GM12878 (cell line): ENCODE results near the gene ZNF574. TPM values are rescaled to one million over a fixed set of nuclear protein-coding genes. Genes with fewer than 3 reads are reported as not detected.

Experiments used
- ATF2 ChIP-seq: IDR thresholded peaks from 2 replicates; pipeline ENCODE4 v1.6.1; 2012; ENCODE audit warnings: low read length, inconsistent platforms
- ATF3 ChIP-seq: IDR thresholded peaks from 2 replicates; pipeline ENCODE4 v1.6.1; 2011; ENCODE audit warnings: low read depth, mild to moderate bottlenecking, low read length, moderate library complexity, borderline replicate concordance; ENCODE audit errors: extremely low read depth
- BRCA1 ChIP-seq: IDR thresholded peaks from 2 replicates; pipeline ENCODE4 v1.6.1; 2011; ENCODE audit warnings: low read depth, low read length, improper control_type of control experiment
- NR2F1 ChIP-seq: fragments of 450-650 bp; conservative IDR thresholded peaks from 2 replicates; pipeline ENCODE4 v1.6.1; 2017; ENCODE audit warnings: mild to moderate bottlenecking
- PKNOX1 ChIP-seq: fragments of 450-650 bp; IDR thresholded peaks from 2 replicates; pipeline ENCODE4 v1.6.1; 2016; ENCODE audit warnings: mild to moderate bottlenecking
- POLR2AphosphoS2 ChIP-seq: IDR thresholded peaks from 2 replicates; pipeline ENCODE4 v1.6.1; 2011; ENCODE audit warnings: low read depth, mild to moderate bottlenecking, low read length, improper control_type of control experiment, moderate library complexity
- RCOR1 ChIP-seq: conservative IDR thresholded peaks from 2 replicates; pipeline ENCODE4 v1.6.1; 2012; ENCODE audit warnings: low read depth, low read length, improper control_type of control experiment
- TAF1 ChIP-seq: IDR thresholded peaks from 2 replicates; pipeline ENCODE4 v1.6.1; 2011; ENCODE audit warnings: mild to moderate bottlenecking, low read depth, low read length, borderline replicate concordance
- USF1 ChIP-seq: IDR thresholded peaks from 2 replicates; pipeline ENCODE4 v1.6.1; 2011; ENCODE audit warnings: borderline replicate concordance, low read depth, mild to moderate bottlenecking, moderate library complexity, mixed read lengths, low read length; ENCODE audit not compliant: insufficient read depth; ENCODE audit errors: extremely low read length
- ZBED1 ChIP-seq: IDR thresholded peaks from 2 replicates; pipeline ENCODE4 v1.6.1; 2016; ENCODE audit warnings: borderline replicate concordance
- ZBTB11 ChIP-seq: fragments of 450-650 bp; formaldehyde crosslinking; IDR thresholded peaks from 2 replicates; pipeline ENCODE4 v1.5.0; 2022; ENCODE audit warnings: mild to moderate bottlenecking, missing genetic modification characterization
- polyA plus RNA-seq, 11 experiments: library from polyadenylated mRNA; depleted of rRNA in 4 of 11; unstranded in 6 of 11; stranded (reverse) in 5 of 11; fragments of >200 nt; fragmentation: Nextera tagmentation in 4 of 11; fragmentation: Illumina TruSeq in 1 of 11; extraction: Ambion mirVana in 4 of 11; extraction: Trizol in 1 of 11; gene quantifications; 1 replicate in 1 of 11; 2 replicates in 10 of 11; pipeline versions ENCODE4 v1.2.1 to v1.2.3, GENCODE V29; 2011 to 2016; ENCODE audit warnings: inconsistent platforms in 2 of 11, missing spikeins in 2 of 11, low read depth in 1 of 11
- total RNA-seq, 4 experiments: library from RNA; depleted of rRNA in 3 of 4; stranded (reverse); fragments of >200 nt in 3 of 4; fragmentation: Illumina TruSeq in 1 of 4; extraction: Trizol in 1 of 4; gene quantifications; 2 replicates each; pipeline versions ENCODE4 v1.2.1 to v1.2.3, GENCODE V29; 2013 to 2021

Gene ZNF574
- total and polyA plus RNA-seq, 10 of the 15 experiments (the other 5 are each of a cell fraction or from before 2014, with no cell fraction given), result 0.32 to 25.6 (median 11.4) TPM

- TF ChIP-seq BRCA1 (no peak), USF1 (no peak), TAF1 (no peak), ATF2 (no peak), ZBTB11 (CRISPR knock-in tag) (no peak), POLR2AphosphoS2 (no peak), ATF3 (no peak), RCOR1 (no peak), PKNOX1 (no peak), ZBED1 (no peak), NR2F1 (no peak)
These were observed 18.1 kb upstream of the ZNF574 start (continued) for GRCh38 chr19:42057846-42058245.
